Hepatocyte (in vitro differentiated cells): ENCODE measurements around the gene FBXW11. TPM values are rescaled to one million over a fixed set of nuclear protein-coding genes. Genes with fewer than 3 reads are reported as not detected.
"Not testable (repeated sequence)": the region's sequence is repeated elsewhere in the genome, so short reads cannot be mapped to it uniquely, and the experiment has no call there.

Experiments
- DNase-seq: peaks from one replicate; pipeline ENCODE4 v3.0.0-alpha.2; 2016; ENCODE audit warnings: low spot score
- H2AFZ ChIP-seq: fragments of 200-600 bp; sonication (generic); 2 replicates; pipeline ENCODE4 v1.6.0; 2016; ENCODE audit warnings: antibody characterized with exemption, mild to moderate bottlenecking
- H3K27ac ChIP-seq: fragments of 200-600 bp; sonication (generic); 2 replicates; pipeline ENCODE4 v1.5.1; 2016; ENCODE audit warnings: mild to moderate bottlenecking
- H3K27me3 ChIP-seq: fragments of 200-600 bp; sonication (generic); 2 replicates; pipeline ENCODE4 v1.6.1; 2016
- H3K36me3 ChIP-seq: fragments of 200-600 bp; sonication (generic); replicated peaks from 2 replicates; pipeline ENCODE4 v1.5.1; 2016; ENCODE audit warnings: low read depth; ENCODE audit not compliant: insufficient read depth
- H3K4me1 ChIP-seq: fragments of 200-600 bp; sonication (generic); 2 replicates; pipeline ENCODE4 v1.5.1; 2016; ENCODE audit warnings: mild to moderate bottlenecking, moderate library complexity; ENCODE audit not compliant: insufficient read depth
- H3K4me2 ChIP-seq: fragments of 200-600 bp; sonication (generic); 2 replicates; pipeline ENCODE4 v1.6.0; 2016
- H3K4me3 ChIP-seq: fragments of 200-600 bp; sonication (generic); 2 replicates; pipeline ENCODE4 v1.5.1; 2016; ENCODE audit warnings: mild to moderate bottlenecking
- H3K79me2 ChIP-seq: fragments of 200-600 bp; sonication (generic); 2 replicates; pipeline ENCODE4 v1.6.0; 2017; ENCODE audit warnings: mild to moderate bottlenecking
- H3K9me2 ChIP-seq: fragments of 200-600 bp; sonication (generic); replicated peaks from 2 replicates; pipeline ENCODE4 v1.6.0; 2017; ENCODE audit warnings: mild to moderate bottlenecking; ENCODE audit not compliant: insufficient read depth
- H3K9me3 ChIP-seq: fragments of 200-600 bp; sonication (generic); 2 replicates; pipeline ENCODE4 v1.5.1; 2016; ENCODE audit warnings: low read depth, mild to moderate bottlenecking
- H4K20me1 ChIP-seq: fragments of 200-600 bp; sonication (generic); 2 replicates; pipeline ENCODE4 v1.6.0; 2016; ENCODE audit warnings: mild to moderate bottlenecking; ENCODE audit not compliant: insufficient read depth, poor library complexity, severe bottlenecking
- EZH2 ChIP-seq: fragments of 200-600 bp; sonication (generic); IDR thresholded peaks from 2 replicates; pipeline ENCODE4 v1.6.1; 2016; ENCODE audit warnings: antibody characterized with exemption, mild to moderate bottlenecking, borderline replicate concordance
- EZH2phosphoT487 ChIP-seq: fragments of 200-600 bp; sonication (generic); IDR thresholded peaks from one replicate; pipeline ENCODE4 v1.6.1; 2018; ENCODE audit warnings: antibody characterized with exemption, mild to moderate bottlenecking, low read depth, moderate library complexity; ENCODE audit not compliant: unreplicated experiment, severe bottlenecking
- WGBS: methylation state at CpG from one replicate; pipeline ENCODE4 v1.1.6; 2016; ENCODE audit warnings: low lambda C conversion rate; ENCODE audit errors: missing lambda C conversion rate; 5-methylcytosine and 5-hydroxymethylcytosine counted together
- polyA plus RNA-seq: library from polyadenylated mRNA; unstranded; fragments of >200 nt; fragmentation: Nextera tagmentation; extraction: Ambion mirVana; gene quantifications from 2 replicates; pipeline ENCODE4 v1.2.1, GENCODE V29; 2016
- total RNA-seq: library from RNA; depleted of rRNA; stranded (reverse); fragments of >200 nt; gene quantifications from 2 replicates; pipeline ENCODE4 v1.2.3, GENCODE V29; 2014
- TF ChIP-seq, protein P1 (sequence below): fragments of 200-600 bp; sonication (generic); IDR thresholded peaks from 2 replicates; pipeline ENCODE4 v1.5.1; 2016; ENCODE audit warnings: antibody characterized with exemption, mild to moderate bottlenecking; ENCODE audit not compliant: poor library complexity

FBXW11 gene
- total and polyA plus RNA-seq, 2 experiments from 2014 or later: 38.0 to 73.4 TPM

DNA sequence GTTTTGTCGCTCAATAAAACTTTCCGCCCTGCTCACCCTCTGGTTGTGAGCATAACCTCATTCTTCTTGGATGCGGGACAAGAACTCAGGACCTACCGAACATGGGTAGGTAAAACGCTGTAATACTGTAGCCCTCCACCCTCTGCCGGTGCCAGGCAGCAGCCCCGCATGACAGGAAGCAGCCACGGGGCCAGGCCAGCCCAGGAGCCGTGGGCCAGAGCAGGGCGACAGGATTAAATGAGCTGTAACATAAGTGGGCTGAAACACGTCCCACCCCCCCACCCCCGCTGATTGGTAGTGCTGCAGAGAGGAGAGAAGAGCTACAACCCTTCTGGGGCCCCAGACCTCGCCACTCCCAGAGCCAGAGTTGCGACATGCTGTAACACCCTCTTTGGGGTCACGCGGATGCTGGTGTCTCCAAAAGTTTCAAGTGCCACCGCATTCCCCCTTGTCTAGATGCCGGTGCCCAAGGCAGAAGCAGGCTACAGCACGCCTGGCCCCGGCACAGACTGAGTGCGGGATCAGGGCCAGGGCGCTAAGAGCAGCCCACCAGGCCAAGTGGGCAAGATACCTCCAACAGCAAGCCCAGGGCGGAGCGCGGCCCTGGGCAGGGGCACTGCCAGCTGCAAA, 81.8 kb downstream of the FBXW11 start:
- H3K4me2 ChIP-seq: no peak overlapping the region
- H3K36me3 ChIP-seq: no peaks in the 10 kb centered on the region
- H4K20me1 ChIP-seq: peaks cover 83% of the 10 kb centered on the region
- no peaks in the 10 kb centered on the region for H3K27me3 ChIP-seq
- no peaks in the 10 kb centered on the region for H3K9me2 ChIP-seq
- no peaks in the 10 kb centered on the region for H3K9me3 ChIP-seq
- no peak overlapping the region for H3K4me3 ChIP-seq
- no peak for DNase-seq
- H3K79me2 ChIP-seq: peaks cover 99% of the 10 kb centered on the region
- H2AFZ ChIP-seq: no peak overlapping the region
- WGBS: 91% methylated on average over 23 of the region's 25 CpGs
- H3K27ac ChIP-seq: no peak overlapping the region
- H3K4me1 ChIP-seq: no peaks in the 10 kb centered on the region
- TF ChIP-seq EZH2 (no peak), EZH2phosphoT487 (no peak)
- TF ChIP-seq, protein P1, sequence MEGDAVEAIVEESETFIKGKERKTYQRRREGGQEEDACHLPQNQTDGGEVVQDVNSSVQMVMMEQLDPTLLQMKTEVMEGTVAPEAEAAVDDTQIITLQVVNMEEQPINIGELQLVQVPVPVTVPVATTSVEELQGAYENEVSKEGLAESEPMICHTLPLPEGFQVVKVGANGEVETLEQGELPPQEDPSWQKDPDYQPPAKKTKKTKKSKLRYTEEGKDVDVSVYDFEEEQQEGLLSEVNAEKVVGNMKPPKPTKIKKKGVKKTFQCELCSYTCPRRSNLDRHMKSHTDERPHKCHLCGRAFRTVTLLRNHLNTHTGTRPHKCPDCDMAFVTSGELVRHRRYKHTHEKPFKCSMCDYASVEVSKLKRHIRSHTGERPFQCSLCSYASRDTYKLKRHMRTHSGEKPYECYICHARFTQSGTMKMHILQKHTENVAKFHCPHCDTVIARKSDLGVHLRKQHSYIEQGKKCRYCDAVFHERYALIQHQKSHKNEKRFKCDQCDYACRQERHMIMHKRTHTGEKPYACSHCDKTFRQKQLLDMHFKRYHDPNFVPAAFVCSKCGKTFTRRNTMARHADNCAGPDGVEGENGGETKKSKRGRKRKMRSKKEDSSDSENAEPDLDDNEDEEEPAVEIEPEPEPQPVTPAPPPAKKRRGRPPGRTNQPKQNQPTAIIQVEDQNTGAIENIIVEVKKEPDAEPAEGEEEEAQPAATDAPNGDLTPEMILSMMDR: no peak

DNA sequence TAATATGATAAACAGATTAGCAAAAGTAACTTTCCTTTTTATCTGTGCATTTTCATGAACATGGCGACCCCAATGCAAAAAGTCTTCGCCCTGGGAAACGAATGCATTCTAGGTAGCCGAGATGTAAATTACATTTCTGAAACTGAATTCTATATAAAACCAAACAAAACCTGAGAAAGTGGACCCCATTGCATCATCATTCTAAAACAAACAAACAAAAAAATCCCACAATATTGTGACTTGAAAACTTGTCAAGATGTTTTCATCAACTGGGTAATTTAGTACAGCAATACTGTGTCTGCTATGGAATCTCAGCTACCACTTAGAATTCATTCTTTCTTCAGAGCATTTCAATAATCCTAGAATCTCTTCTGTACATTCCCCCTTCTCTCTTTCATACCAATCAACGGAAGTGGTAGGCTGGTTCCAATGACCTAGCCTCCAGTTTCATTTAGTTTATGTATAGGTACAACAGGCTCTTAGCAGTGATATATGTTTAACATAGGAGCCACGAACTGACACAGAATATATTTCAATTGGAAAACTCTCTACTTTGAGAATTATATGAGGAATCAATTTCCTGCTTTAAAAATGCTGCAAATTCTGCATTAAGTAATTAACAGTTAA, 85.6 kb downstream of the FBXW11 start:
- H4K20me1 ChIP-seq: peaks cover 86% of the 10 kb centered on the region
- WGBS: 91% methylated on average over 6 of the region's 6 CpGs

DNA sequence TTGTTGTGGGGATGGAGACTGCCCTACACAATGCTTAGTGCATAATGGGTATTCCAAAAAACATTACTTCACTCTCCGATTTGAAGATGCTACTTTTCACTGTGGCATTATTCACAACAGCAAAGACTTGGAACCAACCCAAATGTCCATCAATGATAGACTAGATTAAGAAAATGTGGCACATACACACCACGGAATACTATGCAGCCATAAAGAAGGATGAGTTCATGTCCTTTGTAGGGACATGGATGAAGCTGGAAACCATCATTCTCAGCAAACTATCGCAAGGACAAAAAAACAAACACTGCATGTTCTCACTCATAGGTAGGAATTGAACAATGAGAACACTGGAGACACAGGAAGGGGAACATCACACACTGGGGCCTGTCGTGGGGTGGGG, 90.7 kb downstream of the FBXW11 start:
- H3K27ac ChIP-seq, H3K9me3 ChIP-seq, H3K27me3 ChIP-seq, DNase-seq, H3K4me1 ChIP-seq, H3K4me2 ChIP-seq, H3K4me3 ChIP-seq, H3K36me3 ChIP-seq, H3K9me2 ChIP-seq, H2AFZ ChIP-seq: not testable (repeated sequence)
- Histone ChIP-seq H4K20me1 (peaks cover 82% of the 10 kb centered on the region), H3K79me2 (peaks cover 85% of the 10 kb centered on the region)
- 99% methylated on average over 4 of the region's 4 CpGs for whole genome bisulfite sequencing

More for the DNA sequence above, 85.6 kb downstream of the FBXW11 start:
- H3K27me3 ChIP-seq: no peaks in the 10 kb centered on the region
- peaks cover 99% of the 10 kb centered on the region for H3K79me2 ChIP-seq
- H2AFZ ChIP-seq: no peak overlapping the region
- no peak for DNase-seq
- no peaks in the 10 kb centered on the region for H3K9me3 ChIP-seq
- H3K36me3 ChIP-seq: no peaks in the 10 kb centered on the region
- no peak overlapping the region for H3K27ac ChIP-seq
- H3K9me2 ChIP-seq: no peaks in the 10 kb centered on the region
- no peak overlapping the region for H3K4me2 ChIP-seq
- H3K4me1 ChIP-seq: no peaks in the 10 kb centered on the region
- H3K4me3 ChIP-seq: no peak overlapping the region
- TF ChIP-seq, protein P1: no peak
- TF ChIP-seq EZH2phosphoT487 (no peak), EZH2 (no peak)

DNA sequence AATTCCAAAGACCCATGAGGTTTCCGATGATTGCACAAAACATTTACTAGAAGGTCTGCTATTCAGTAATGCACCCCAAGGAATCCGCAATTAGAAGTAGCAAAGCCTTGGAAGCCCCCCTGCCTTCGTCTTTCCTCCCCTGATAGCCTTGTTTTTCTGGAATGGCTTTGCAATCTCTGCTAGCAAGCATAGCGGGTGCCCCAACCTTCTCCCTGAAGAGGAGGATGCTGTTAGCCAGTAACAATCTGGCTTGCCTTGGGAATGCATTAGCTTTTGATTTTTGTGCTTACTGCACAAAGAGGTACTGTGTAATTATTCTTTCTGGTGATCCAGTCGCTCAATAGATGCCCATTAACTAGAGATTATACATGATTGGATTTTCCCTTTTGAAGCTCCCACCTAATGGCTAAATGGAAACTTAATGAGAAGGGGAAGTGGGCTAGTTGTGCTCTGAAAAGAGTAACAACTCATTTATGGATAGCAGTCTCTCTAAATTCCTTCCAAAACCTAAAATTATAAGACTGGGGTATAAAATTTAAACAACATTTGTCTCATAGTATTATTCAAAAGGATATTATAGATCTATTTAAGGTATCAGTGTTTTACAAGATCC, 91.6 kb downstream of the FBXW11 start:
- TF ChIP-seq EZH2phosphoT487 (no peak), EZH2 (no peak)
- TF ChIP-seq, protein P1: no peak
- 82% methylated on average over 5 of the region's 5 CpGs for WGBS
- Histone ChIP-seq H3K27me3 (no peaks in the 10 kb centered on the region), H2AFZ (no peak overlapping the region), H3K27ac (no peak overlapping the region), H3K9me2 (no peaks in the 10 kb centered on the region), H3K36me3 (no peaks in the 10 kb centered on the region), H3K79me2 (peaks cover 81% of the 10 kb centered on the region), H3K4me1 (no peaks in the 10 kb centered on the region), H3K9me3 (no peaks in the 10 kb centered on the region), H4K20me1 (peaks cover 78% of the 10 kb centered on the region), H3K4me2 (no peak overlapping the region), H3K4me3 (no peak overlapping the region)
- DNase-seq: no peak
